WI38 (cell line): ENCODE data around the gene UGT1A3.
"Not testable (repeated sequence)": the region's sequence is repeated elsewhere in the genome, so short reads cannot be mapped to it uniquely, and the experiment has no call there.

Source experiments
- H3K4me3 ChIP-seq: 2 replicates; pipeline ENCODE4 v1.5.1; 2011; ENCODE audit warnings: low read depth, mild to moderate bottlenecking, control low read depth, low read length
- TF ChIP-seq, protein P1 (sequence below): IDR thresholded peaks from 2 replicates; pipeline ENCODE4 v1.5.1; 2012; ENCODE audit warnings: low read depth, mild to moderate bottlenecking, control low read depth, low read length

UGT1A3 gene

DNA sequence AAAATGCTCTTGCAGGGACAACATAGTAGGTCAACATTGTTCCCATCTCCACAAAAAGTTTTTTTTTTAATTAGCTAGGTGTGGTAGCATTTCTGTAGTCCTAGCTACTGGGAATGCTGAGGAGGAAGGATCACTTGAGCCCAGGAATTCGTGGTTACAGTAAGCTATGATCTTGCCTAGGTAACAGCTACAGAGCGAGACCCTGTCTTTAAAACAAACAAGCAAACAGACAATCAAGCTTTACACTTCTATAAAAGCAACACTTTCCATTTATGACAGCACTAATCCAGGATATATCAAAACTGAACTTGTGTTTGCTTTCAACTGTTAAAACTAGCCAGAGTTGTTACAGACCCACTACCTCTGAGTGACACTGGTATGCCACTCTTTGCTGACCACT, 12.0 kb downstream of the UGT1A3 start:
- TF ChIP-seq, protein P1, sequence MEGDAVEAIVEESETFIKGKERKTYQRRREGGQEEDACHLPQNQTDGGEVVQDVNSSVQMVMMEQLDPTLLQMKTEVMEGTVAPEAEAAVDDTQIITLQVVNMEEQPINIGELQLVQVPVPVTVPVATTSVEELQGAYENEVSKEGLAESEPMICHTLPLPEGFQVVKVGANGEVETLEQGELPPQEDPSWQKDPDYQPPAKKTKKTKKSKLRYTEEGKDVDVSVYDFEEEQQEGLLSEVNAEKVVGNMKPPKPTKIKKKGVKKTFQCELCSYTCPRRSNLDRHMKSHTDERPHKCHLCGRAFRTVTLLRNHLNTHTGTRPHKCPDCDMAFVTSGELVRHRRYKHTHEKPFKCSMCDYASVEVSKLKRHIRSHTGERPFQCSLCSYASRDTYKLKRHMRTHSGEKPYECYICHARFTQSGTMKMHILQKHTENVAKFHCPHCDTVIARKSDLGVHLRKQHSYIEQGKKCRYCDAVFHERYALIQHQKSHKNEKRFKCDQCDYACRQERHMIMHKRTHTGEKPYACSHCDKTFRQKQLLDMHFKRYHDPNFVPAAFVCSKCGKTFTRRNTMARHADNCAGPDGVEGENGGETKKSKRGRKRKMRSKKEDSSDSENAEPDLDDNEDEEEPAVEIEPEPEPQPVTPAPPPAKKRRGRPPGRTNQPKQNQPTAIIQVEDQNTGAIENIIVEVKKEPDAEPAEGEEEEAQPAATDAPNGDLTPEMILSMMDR, result no peak
- H3K4me3 ChIP-seq, result no peak overlapping the region

DNA sequence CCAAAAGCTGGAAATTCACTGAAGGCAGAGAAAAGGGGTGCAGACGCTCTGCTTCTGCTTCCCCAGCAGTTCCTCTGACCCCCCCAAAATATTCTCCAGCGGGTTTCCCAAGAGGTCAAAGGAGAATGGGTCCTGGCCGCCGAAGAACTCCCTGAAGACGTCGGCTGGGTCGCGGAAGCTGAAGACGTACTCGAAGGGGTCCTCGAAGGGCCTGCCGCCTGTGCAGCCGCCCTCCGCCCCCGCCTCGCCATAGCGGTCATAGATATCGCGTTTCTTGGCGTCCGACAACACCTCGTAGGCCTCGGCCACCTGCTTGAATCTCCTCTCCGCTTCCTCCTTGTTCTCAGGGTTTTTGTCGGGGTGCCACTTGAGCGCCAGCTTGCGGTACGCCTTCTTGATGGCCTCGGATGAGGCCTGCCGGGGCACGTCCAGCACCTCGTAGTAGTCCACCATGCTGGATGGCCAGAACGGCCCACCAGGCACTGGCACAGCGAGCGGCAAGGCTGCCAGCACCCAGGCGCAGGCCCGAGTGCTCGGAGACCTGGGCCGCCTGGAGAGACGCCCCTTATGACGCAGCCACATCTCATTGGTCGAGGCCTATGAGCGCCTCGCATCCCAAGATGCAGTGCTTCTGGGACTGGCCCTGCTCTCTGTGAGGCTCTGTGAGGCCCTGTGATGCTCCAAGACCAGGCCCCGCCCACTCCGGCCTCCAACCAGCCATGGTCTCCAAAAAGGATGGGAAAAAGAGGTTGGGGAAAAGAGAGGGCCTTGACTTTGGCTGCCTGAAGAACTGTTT, 14.8 kb downstream of the UGT1A3 start:
- TF ChIP-seq, protein P1, result no peak
- H3K4me3 ChIP-seq, result no peak overlapping the region

DNA sequence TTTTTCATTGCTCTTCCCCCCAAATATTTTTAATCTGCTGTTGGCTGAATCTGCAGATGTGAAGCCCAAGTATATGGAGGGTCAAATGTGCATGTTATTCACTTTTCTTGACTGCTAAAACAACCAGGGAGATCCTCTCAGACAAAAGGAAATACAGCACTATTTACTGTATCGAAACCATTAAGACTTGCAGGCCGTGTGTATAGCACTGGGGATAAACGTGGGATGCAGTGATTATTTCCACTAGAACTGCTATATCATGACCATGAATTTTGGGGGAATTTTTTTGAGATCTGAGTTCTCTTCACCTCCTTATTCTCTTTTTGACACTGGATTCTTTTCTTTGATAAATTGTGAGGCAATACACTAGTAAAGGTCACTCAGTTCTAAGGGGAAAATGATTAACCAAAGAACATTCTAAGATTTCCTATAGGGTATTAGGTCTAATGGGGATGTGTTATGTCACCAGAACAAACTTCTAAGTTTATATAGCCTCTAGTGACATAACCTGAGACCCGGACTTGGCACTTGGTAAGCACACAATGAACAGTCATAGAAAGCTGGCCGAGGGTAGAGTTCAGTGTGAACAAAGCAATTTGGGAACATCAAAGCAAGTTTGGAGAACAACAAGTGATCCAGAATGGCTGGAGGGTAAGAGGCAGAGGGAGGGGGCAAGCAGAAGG, 16.4 kb downstream of the UGT1A3 start:
- H3K4me3 ChIP-seq, result no peak overlapping the region
- TF ChIP-seq, protein P1, result no peak

DNA sequence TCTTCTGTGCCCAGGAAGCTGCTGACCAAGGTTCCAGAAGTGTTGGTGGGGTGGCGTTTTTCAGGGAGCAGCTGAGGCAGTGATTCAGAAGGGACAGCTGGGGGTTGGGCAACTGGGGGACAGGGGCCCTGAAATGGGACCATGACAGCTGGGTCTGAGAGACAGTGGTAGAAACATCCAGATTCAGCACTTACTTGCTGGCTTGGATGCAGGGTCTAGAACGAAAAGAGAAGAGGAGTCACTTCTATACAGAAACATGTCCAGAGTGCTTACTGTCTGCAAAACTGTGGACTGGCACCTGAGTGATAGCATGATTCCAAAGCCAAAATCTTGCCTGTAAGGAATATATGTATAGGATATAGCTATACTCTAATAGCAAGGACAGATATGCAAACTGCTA, 17.0 kb downstream of the UGT1A3 start:
- H3K4me3 ChIP-seq, result not testable (repeated sequence)

- TF ChIP-seq, protein P1, result no peak
- H3K4me3 ChIP-seq, result no peak overlapping the region
Observed at GRCh38 chr2:233746475-233747282, 17.8 kb downstream of the UGT1A3 start.

DNA sequence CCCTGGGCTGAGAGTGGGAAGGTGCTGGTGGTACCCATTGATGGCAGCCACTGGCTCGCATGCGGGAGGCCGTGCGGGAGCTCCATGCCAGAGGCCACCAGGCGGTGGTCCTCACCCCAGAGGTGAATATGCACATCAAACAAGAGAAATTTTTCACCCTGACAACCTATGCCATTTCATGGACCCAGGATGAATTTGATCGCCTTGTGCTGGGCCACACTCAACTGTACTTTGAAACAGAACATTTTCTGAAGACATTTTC, 18.4 kb downstream of the UGT1A3 start:
- no peak overlapping the region for H3K4me3 ChIP-seq
- TF ChIP-seq, protein P1, result no peak

GRCh38 chr2:233750689-233751088, 21.8 kb downstream of the UGT1A3 start:
- H3K4me3 ChIP-seq, result not testable (repeated sequence)

GRCh38 chr2:233751212-233752009, 22.6 kb downstream of the UGT1A3 start:
- not testable (repeated sequence) for H3K4me3 ChIP-seq
